GM19025 (cell line): ENCODE measurements around the gene CDKN2B-AS1.

Experiments
- ATAC-seq: cut with Tn5 transposase; IDR thresholded peaks from one replicate; pipeline ENCODE4 v1.9.1; 2021; ENCODE audit warnings: mild to moderate bottlenecking, low read depth, moderate library complexity; ENCODE audit not compliant: unreplicated experiment

Gene CDKN2B-AS1

GRCh38 chr9:22147813-22148527 is 153.4 kb downstream of the CDKN2B-AS1 start:
- no peak for ATAC-seq

- no peak for ATAC-seq
Observed at GRCh38 chr9:22148528-22148875, 153.9 kb downstream of the CDKN2B-AS1 start.

- no peak for ATAC-seq
Observed at GRCh38 chr9:22148876-22149637, 154.5 kb downstream of the CDKN2B-AS1 start.

DNA sequence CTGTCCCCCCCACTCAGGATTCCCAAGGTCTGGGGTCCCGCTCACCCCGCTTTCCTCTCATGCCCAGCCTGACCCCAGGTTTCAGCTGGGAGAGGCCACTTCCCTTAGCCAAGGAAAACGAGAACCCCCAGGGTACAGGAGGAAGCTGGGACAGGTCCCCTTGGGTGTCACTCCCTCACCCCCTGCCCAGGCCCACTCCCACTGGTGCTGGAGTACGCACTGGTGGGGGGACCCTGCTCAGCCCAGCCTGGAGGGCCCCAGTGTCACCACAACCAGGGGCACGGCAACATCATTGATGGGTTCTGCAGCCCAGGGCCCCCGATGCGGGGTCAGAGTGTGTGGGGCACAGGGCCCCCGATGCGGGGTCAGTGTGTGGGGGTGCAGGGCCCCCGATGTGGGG is 159.5 kb downstream of the CDKN2B-AS1 start:
- no peak for ATAC-seq

- no peak for ATAC-seq
Observed at GRCh38 chr9:22156586-22156985, 162.0 kb downstream of the CDKN2B-AS1 start.

DNA sequence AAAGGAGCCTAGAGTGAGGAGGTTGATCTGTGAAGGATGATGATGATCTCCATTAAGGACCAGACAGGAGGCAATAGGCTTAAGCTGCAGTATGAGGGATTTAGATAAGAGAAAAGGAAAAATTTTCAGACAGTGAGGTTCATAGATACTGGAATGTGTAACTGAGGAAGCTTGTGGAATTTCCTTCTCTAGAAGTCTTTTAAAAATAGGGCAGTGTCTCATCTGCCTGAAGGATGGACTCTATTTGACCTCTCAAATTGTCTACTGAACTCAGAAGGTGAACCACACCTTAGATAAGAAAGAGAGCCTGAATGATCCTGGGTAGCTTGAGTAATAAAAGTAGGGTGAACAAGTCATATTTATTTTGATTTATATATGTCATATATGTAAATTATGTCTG is 162.7 kb downstream of the CDKN2B-AS1 start:
- ATAC-seq, result no peak

DNA sequence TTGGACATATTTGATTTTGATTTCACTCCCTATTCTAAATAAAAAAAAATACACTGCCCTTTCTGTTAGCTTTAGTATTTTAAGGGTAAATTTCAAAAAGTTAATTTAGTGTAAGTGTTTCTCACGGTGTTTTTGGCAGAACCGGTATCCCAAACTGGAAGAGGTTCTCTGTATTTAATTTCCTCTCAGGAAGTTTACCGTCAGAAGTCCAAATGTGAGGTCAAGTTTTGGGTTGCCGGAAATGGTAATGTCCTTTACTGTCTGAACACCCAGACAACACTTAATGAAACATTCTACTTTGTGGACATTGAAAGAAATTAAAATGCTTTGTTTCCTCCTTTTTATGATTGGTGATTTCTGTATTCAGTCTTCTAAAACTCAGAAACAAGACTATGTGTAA is 163.2 kb downstream of the CDKN2B-AS1 start:
- no peak for ATAC-seq

GRCh38 chr9:22158271-22158670 is 163.7 kb downstream of the CDKN2B-AS1 start:
- ATAC-seq, result no peak

- no peak for ATAC-seq
Observed at GRCh38 chr9:22158927-22159346, 164.3 kb downstream of the CDKN2B-AS1 start.

DNA sequence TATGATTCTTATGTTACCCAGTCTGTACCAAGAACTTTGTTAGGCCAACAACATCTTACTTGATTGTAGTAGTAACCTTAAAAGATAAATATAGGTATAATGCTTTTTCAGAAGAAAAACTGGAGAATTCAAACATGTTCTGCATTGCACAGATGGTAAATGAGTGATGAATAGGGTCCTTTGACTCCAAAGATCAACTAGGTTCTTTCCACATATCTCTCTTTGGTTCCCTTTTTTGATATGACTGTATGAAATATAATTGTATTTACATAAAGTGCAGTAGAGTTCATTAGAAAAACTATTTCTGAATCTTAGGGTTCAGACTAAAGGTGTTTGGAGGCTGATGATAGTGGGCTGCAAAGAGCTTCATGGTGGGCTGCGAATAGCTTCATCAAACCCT is 165.0 kb downstream of the CDKN2B-AS1 start:
- ATAC-seq, result no peak

DNA sequence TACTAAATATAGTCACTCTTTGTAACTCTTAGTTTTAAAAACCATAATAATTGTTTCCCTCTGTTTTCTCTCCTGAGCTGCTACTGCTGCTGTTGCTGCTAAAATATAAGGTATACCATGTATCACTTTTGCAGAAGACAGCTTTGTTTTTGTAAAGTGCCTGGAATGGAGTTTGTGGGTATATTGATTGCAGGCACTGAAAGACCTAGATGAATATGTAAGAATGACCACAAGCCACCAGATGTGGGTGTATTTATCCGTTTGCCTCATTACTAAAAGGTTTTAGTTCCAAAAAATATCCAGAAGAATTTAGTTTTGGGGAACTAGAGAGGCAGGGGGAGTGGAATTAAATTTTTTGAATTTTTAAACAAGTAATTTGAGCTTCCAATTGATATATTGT is 165.6 kb downstream of the CDKN2B-AS1 start:
- ATAC-seq, result no peak

DNA sequence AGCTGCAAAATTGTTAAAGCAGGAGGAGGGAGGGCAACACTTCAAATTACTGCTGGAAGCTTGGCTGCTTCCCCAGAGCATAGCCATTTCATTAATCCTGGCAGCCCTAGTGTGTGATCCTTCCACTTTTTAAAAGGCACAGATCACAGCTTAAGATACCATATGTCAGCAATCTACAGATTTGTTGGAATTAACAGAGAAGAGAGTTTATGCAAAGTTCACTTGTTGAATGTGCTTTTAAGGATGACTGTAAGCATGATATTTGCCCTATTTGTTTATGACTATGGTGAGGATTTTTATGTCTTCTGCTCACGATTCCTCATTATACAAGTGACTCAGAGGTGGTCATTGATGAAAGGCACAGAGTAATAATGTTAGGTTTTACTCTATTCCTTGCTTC is 170.6 kb downstream of the CDKN2B-AS1 start:
- ATAC-seq, result no peak

DNA sequence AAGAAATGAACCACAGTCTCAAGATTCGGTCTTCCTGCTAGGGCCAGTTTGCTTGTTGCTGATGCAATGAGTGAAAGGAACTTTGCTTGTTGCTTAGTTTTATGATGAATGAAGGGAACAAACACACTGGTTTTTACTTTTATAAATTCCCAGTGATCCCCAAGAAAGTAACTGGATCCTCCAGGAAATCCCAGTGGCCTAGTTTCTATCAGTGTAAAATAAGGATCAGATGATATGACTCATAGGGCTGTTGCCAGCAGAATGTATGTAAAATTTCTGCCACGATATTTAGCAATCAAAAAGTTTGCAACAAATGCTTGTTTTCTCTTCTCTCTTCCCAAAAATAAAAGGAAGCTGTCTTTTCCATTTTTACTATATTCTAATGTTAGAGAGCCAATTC is 174.7 kb downstream of the CDKN2B-AS1 start:
- ATAC-seq, result no peak

- no peak for ATAC-seq
Observed at GRCh38 chr9:22169727-22170503, 175.3 kb downstream of the CDKN2B-AS1 start.
